H9 (cell line): Measurements from ENCODE around the gene LY6G5B. TPM values are rescaled to one million over a fixed set of nuclear protein-coding genes. Genes with fewer than 3 reads are reported as not detected.
A peak's percentile ranks its signal among the peaks of the same experiment; 100 is the strongest.

Source experiments
- DNase-seq: peaks from one replicate; pipeline ENCODE4 v3.0.0-alpha.2; 2017
- H2AFZ ChIP-seq: one replicate; pipeline ENCODE4 v1.6.1; 2013; ENCODE audit warnings: mild to moderate bottlenecking, low read length, control low read depth, moderate library complexity
- H2AK5ac ChIP-seq: 2 replicates; pipeline ENCODE4 v1.6.1; 2013; ENCODE audit warnings: low read length, control low read depth, mixed read lengths; ENCODE audit not compliant: insufficient read length
- H2BK120ac ChIP-seq: one replicate; pipeline ENCODE4 v1.6.1; 2013; ENCODE audit warnings: low read depth, mild to moderate bottlenecking, low read length, control low read depth, inconsistent platforms; ENCODE audit not compliant: poor library complexity, severe bottlenecking
- H2BK12ac ChIP-seq: 2 replicates; pipeline ENCODE4 v1.6.1; 2013; ENCODE audit warnings: low read length, control low read depth, mixed read lengths, low read depth; ENCODE audit not compliant: insufficient read length
- H2BK15ac ChIP-seq: 2 replicates; pipeline ENCODE4 v1.6.1; 2013; ENCODE audit warnings: low read depth, low read length, control low read depth
- H2BK20ac ChIP-seq: one replicate; pipeline ENCODE4 v1.6.1; 2013; ENCODE audit warnings: low read depth, mild to moderate bottlenecking, low read length, control low read depth, inconsistent platforms; ENCODE audit not compliant: poor library complexity, severe bottlenecking
- H2BK5ac ChIP-seq: 2 replicates; pipeline ENCODE4 v1.6.1; 2013; ENCODE audit warnings: low read length, control low read depth, mixed read lengths; ENCODE audit not compliant: insufficient read length
- H3K14ac ChIP-seq: 2 replicates; pipeline ENCODE4 v1.6.1; 2013; ENCODE audit warnings: low read length, control low read depth; ENCODE audit not compliant: insufficient read depth
- H3K18ac ChIP-seq: 2 replicates; pipeline ENCODE4 v1.6.1; 2013; ENCODE audit warnings: low read depth, mild to moderate bottlenecking, mixed read lengths, low read length, control low read depth; ENCODE audit not compliant: insufficient read length
- H3K23ac ChIP-seq: 2 replicates; pipeline ENCODE4 v1.6.1; 2013; ENCODE audit warnings: low read length, control low read depth, mixed read lengths, low read depth; ENCODE audit not compliant: insufficient read length
- H3K23me2 ChIP-seq: 2 replicates; pipeline ENCODE4 v1.6.1; 2013; ENCODE audit warnings: low read depth, mild to moderate bottlenecking, mixed read lengths, low read length, control low read depth; ENCODE audit not compliant: insufficient read length, poor library complexity, severe bottlenecking
- H3K27ac ChIP-seq: 2 replicates; pipeline ENCODE4 v1.5.1; 2013; ENCODE audit warnings: low read length, control low read depth, mixed read lengths, low read depth; ENCODE audit not compliant: insufficient read length
- H3K27me3 ChIP-seq: 2 replicates; pipeline ENCODE4 v1.6.1; 2013; ENCODE audit warnings: low read length, control low read depth, inconsistent platforms; ENCODE audit not compliant: insufficient read depth
- H3K4ac ChIP-seq: 2 replicates; pipeline ENCODE4 v1.6.1; 2013; ENCODE audit warnings: low read depth, mild to moderate bottlenecking, control low read depth, inconsistent platforms, low read length, moderate library complexity
- H3K4me1 ChIP-seq: 2 replicates; pipeline ENCODE4 v1.6.1; 2013; ENCODE audit warnings: low read length, control low read depth, inconsistent platforms; ENCODE audit not compliant: insufficient read depth
- H3K4me2 ChIP-seq: 2 replicates; pipeline ENCODE4 v1.6.1; 2013; ENCODE audit warnings: low read length, control low read depth, mixed read lengths; ENCODE audit not compliant: insufficient read length, insufficient read depth
- H3K56ac ChIP-seq: 2 replicates; pipeline ENCODE4 v1.6.1; 2013; ENCODE audit warnings: low read depth, mild to moderate bottlenecking, mixed read lengths, low read length, control low read depth; ENCODE audit not compliant: insufficient read length
- H3K79me1 ChIP-seq: 2 replicates; pipeline ENCODE4 v1.6.1; 2013; ENCODE audit warnings: low read depth, mild to moderate bottlenecking, moderate library complexity, low read length, control low read depth, inconsistent platforms; ENCODE audit not compliant: insufficient read depth, poor library complexity, severe bottlenecking
- H3K79me2 ChIP-seq: 2 replicates; pipeline ENCODE4 v1.6.1; 2013; ENCODE audit warnings: low read length, control low read depth, inconsistent platforms; ENCODE audit not compliant: insufficient read depth
- H3K9ac ChIP-seq: 2 replicates; pipeline ENCODE4 v1.6.1; 2013; ENCODE audit warnings: low read length, control low read depth, mixed read lengths; ENCODE audit not compliant: insufficient read length; ENCODE audit errors: extremely low read depth
- H3K9me3 ChIP-seq: one replicate; pipeline ENCODE4 v1.6.1; 2013; ENCODE audit warnings: low read depth, low read length, inconsistent platforms; ENCODE audit not compliant: control insufficient read depth
- H3T11ph ChIP-seq: one replicate; pipeline ENCODE4 v1.6.1; 2013; ENCODE audit warnings: mild to moderate bottlenecking, low read length, control low read depth, inconsistent platforms
- H4K20me1 ChIP-seq: one replicate; pipeline ENCODE4 v1.6.1; 2013; ENCODE audit not compliant: control insufficient read depth, insufficient read length, insufficient read depth
- H4K5ac ChIP-seq: 2 replicates; pipeline ENCODE4 v1.6.1; 2013; ENCODE audit warnings: low read depth, mild to moderate bottlenecking, mixed read lengths, low read length, control low read depth; ENCODE audit not compliant: insufficient read length
- H4K8ac ChIP-seq: replicated peaks from 2 replicates; pipeline ENCODE4 v1.6.1; 2013; ENCODE audit warnings: low read length, control low read depth, mixed read lengths, low read depth; ENCODE audit not compliant: insufficient read length
- H4K91ac ChIP-seq: 2 replicates; pipeline ENCODE4 v1.6.1; 2013; ENCODE audit warnings: low read depth, mild to moderate bottlenecking, moderate library complexity, mixed read lengths, low read length, control low read depth; ENCODE audit not compliant: insufficient read length
- H3K27ac Mint-ChIP-seq, 3 experiments: 2 replicates in 2 of 3; 3 replicates in 1 of 3; pipeline ENCODE4 v1.8.0; 2020 to 2021; ENCODE audit warnings: mixed read lengths in 3 of 3, mild to moderate bottlenecking in 1 of 3, moderate library complexity in 1 of 3
- H3K27me3 Mint-ChIP-seq: 2 replicates; pipeline ENCODE4 v1.8.0; 2021; ENCODE audit warnings: low read depth, mild to moderate bottlenecking, moderate library complexity, mixed read lengths
- H3K36me3 Mint-ChIP-seq, 3 experiments: 2 replicates in 2 of 3; 3 replicates in 1 of 3; pipeline ENCODE4 v1.8.0; 2020 to 2021; ENCODE audit warnings: low read depth in 3 of 3, mixed read lengths in 3 of 3; ENCODE audit not compliant: insufficient read depth in 1 of 3
- H3K4me1 Mint-ChIP-seq, 2 experiments: 2 replicates each; pipeline ENCODE4 v1.8.0; 2020; ENCODE audit warnings: mixed read lengths in 2 of 2
- H3K4me3 Mint-ChIP-seq, 2 experiments: 2 replicates in 1 of 2; 3 replicates in 1 of 2; pipeline ENCODE4 v1.8.0; 2020 to 2021; ENCODE audit warnings: mild to moderate bottlenecking in 2 of 2, mixed read lengths in 2 of 2, moderate library complexity in 1 of 2
- H3K9me3 Mint-ChIP-seq, 2 experiments: 2 replicates in 1 of 2; 3 replicates in 1 of 2; pipeline ENCODE4 v1.8.0; 2020; ENCODE audit warnings: mild to moderate bottlenecking in 2 of 2, mixed read lengths in 2 of 2, moderate library complexity in 1 of 2
- WGBS: extraction: QIAGEN DNeasy Blood & Tissue Kit; methylation state at CpG from one replicate; pipeline ENCODE4 v1.1.7; 2013; ENCODE audit warnings: missing lambda C conversion rate, low lambda C conversion rate, mixed read lengths; ENCODE audit not compliant: insufficient read length; ENCODE audit errors: extremely low coverage; 5-methylcytosine and 5-hydroxymethylcytosine counted together
- total RNA-seq: library from RNA; stranded (reverse); gene quantifications from 2 replicates; pipeline ENCODE4 v1.2.1, GENCODE V29; 2021
- TF ChIP-seq, protein P1 (sequence below): fragments of 200-600 bp; sonication (generic); conservative IDR thresholded peaks from 3 replicates; pipeline ENCODE4 v1.8.0; 2021; ENCODE audit warnings: antibody characterized with exemption, mild to moderate bottlenecking

LY6G5B gene
- total RNA-seq, 1 experiment from 2014 or later = 21.6 TPM

- peaks cover 2% of the 10 kb centered on the region for H4K20me1 ChIP-seq
Measured at GRCh38 chr6:31631681-31632278, 38.0 kb upstream of the LY6G5B start.

More at GRCh38 chr6:31631681-31632278, 38.0 kb upstream of the LY6G5B start:
- DNase-seq = no peak
- H3K27me3 Mint-ChIP-seq = no peaks in the 10 kb centered on the region; the same call in 1 of the 2 replicates
- H3K14ac ChIP-seq = no peak overlapping the region
- peaks cover 3% of the 10 kb centered on the region for H3K79me1 ChIP-seq
- H3K79me2 ChIP-seq = no peaks in the 10 kb centered on the region
- H3K4me1 Mint-ChIP-seq = peaks cover 0 to 3% of the 10 kb centered on the region in 2 experiments; a peak in 1 of 4 replicates
- no peak overlapping the region for H3K18ac ChIP-seq
- no peak overlapping the region for H3K9ac ChIP-seq
- H3K36me3 Mint-ChIP-seq = peaks cover 80 to 100% (median 100%) of the 10 kb centered on the region in 3 experiments
- no peak overlapping the region for H3T11ph ChIP-seq
- no peak overlapping the region for H2BK15ac ChIP-seq
- H3K4me3 Mint-ChIP-seq = no peak overlapping the region
- no peak overlapping the region for H2BK120ac ChIP-seq
- H3K27me3 ChIP-seq = no peaks in the 10 kb centered on the region
- H3K9me3 Mint-ChIP-seq = no peaks in the 10 kb centered on the region
- TF ChIP-seq, protein P1, sequence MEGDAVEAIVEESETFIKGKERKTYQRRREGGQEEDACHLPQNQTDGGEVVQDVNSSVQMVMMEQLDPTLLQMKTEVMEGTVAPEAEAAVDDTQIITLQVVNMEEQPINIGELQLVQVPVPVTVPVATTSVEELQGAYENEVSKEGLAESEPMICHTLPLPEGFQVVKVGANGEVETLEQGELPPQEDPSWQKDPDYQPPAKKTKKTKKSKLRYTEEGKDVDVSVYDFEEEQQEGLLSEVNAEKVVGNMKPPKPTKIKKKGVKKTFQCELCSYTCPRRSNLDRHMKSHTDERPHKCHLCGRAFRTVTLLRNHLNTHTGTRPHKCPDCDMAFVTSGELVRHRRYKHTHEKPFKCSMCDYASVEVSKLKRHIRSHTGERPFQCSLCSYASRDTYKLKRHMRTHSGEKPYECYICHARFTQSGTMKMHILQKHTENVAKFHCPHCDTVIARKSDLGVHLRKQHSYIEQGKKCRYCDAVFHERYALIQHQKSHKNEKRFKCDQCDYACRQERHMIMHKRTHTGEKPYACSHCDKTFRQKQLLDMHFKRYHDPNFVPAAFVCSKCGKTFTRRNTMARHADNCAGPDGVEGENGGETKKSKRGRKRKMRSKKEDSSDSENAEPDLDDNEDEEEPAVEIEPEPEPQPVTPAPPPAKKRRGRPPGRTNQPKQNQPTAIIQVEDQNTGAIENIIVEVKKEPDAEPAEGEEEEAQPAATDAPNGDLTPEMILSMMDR = no peak
- no peaks in the 10 kb centered on the region for H3K4me1 ChIP-seq
- H3K9me3 ChIP-seq = no peaks in the 10 kb centered on the region
- H3K23ac ChIP-seq = no peak overlapping the region
- no peak overlapping the region for H2AFZ ChIP-seq
- no peaks in the 10 kb centered on the region for H3K23me2 ChIP-seq
- H3K4me2 ChIP-seq = no peak overlapping the region
- H2AK5ac ChIP-seq = no peak overlapping the region
- H4K8ac ChIP-seq = no peak overlapping the region
- no peak overlapping the region for H3K4ac ChIP-seq
- H3K27ac Mint-ChIP-seq = peak overlapping the region in 2 of 3 experiments; percentile 68 to 81; a peak in 2 of 7 replicates
- H4K91ac ChIP-seq = no peak overlapping the region
- no peak overlapping the region for H2BK12ac ChIP-seq
- WGBS = no CpG with 5 or more reads among the region's 32 CpGs
- H3K27ac ChIP-seq = no peak overlapping the region
- H2BK20ac ChIP-seq = no peak overlapping the region
- no peak overlapping the region for H2BK5ac ChIP-seq
- no peak overlapping the region for H3K56ac ChIP-seq
- no peak overlapping the region for H4K5ac ChIP-seq
